ENCODE results near the gene WWOX. TPM values are rescaled to one million over a fixed set of nuclear protein-coding genes. Genes with fewer than 3 reads are reported as not detected.

Gene WWOX
- total RNA-seq, 1 donor from 2014 or later: 106 TPM

GRCh38 chr16:78768718-78769117, 669.3 kb downstream of the WWOX start:
- Histone ChIP-seq H3K9me3 (no peaks in the 10 kb centered on the region), H3K36me3 (no peaks in the 10 kb centered on the region), H3K27ac (no peak overlapping the region), H3K27me3 (no peaks in the 10 kb centered on the region), H3K4me1 (peaks cover 0 to 2% of the 10 kb centered on the region in 2 donors), H3K4me3 (no peak overlapping the region)
- intact Hi-C loops (cut with DNase I): no loop called here
- no peak for TF ChIP-seq CTCF (IDR thresholded peaks at IDR 0.05)
- no peak for DNase-seq (ENCODE audit: low spot score in 2 of 2)

DNA sequence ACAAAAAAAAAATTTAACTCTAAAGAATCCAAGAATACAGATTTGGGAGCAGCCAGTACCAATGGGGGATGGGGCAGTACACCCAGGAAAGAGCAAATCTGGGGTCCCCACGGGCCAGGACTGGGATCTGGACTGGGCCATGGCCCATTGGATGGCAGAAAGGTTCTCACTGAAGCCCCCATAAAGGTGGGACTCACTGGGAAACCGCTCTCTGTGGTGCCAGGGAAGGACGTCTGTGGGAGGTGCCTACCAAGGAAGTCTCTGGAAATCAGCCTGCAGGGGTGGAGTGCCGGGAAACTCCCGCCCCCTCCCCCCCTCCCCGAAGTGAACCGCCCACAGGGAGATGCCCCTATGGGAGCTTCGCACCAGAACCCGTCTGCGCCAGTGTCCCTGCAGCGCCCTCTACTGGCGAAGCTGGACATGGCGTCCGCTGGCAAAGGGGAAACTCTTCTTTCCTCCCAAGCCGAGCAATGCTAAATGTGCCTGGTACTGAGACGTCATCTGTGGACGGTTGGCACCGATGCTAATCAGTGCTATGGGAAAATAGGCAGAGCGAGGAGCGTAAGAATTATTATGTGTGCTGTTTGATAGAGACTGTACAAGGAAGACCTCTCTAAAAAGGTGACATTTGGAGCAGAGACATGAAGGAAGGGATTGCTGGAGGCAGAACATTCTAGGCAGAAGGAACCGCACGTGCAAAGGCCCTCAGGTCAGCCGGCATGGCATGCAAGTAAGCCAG, 671.1 kb downstream of the WWOX start:
- no peaks in the 10 kb centered on the region for H3K36me3 ChIP-seq
- peak; percentile 40 to 71 (median 66) for TF ChIP-seq CTCF (IDR thresholded peaks at IDR 0.05)
- no peaks in the 10 kb centered on the region for H3K9me3 ChIP-seq
- peak in 1 of 2 donors; percentile 79 for DNase-seq (ENCODE audit: low spot score in 2 of 2)
- intact Hi-C loops (cut with DNase I): loop anchor here (2.0 kb wide), 1 partner anchor 268 kb away; no protein-coding TSS in a partner anchor
- H3K4me3 ChIP-seq: no peak overlapping the region
- peaks cover 0 to 2% of the 10 kb centered on the region in 2 donors for H3K4me1 ChIP-seq
- H3K27ac ChIP-seq: no peak overlapping the region
- H3K27me3 ChIP-seq: no peaks in the 10 kb centered on the region

DNA sequence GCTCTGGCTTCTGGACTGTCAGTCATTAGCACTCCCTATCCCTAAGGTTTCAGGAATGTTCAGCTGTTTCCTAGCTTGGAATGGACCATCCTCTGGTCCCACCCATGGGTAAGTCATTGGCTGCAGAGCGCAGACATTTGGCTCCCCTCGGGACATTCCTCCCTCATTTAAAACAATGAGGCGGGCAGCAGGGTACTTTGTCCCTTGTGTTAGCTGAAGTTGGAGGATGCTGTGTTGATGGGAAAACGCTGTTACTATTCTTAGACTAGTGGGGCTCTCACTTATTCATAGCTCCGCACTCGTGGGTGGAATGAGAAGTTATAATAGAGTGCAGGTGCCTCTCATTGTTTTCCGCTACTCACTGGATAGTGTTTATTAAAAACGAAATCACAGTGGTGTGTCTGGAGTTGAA, 673.8 kb downstream of the WWOX start:
- H3K4me1 ChIP-seq: peaks cover 0 to 2% of the 10 kb centered on the region in 2 donors

DNA sequence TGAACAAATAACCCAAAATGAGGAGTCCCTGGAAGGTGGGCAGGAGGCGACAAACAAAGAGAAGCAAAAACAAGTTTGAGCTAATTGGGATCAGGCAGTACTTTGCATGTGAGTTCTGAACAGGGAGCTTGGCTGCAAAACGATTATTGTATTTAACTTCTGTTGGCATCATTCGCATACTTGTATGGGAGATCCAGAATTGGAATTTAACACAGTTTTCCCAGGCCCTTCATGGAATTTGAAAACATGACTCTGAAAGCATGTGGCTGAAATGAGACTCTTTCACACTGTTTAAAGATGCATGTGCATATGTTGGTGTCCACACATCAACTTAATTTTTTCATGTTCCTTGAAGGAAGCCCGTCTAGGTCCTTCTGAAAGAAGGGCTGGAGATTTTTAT, 674.3 kb downstream of the WWOX start:
- no peak for TF ChIP-seq CTCF (IDR thresholded peaks at IDR 0.05)
- Histone ChIP-seq H3K36me3 (no peaks in the 10 kb centered on the region), H3K27ac (no peak overlapping the region), H3K4me1 (peaks cover 0 to 2% of the 10 kb centered on the region in 2 donors), H3K27me3 (no peaks in the 10 kb centered on the region), H3K9me3 (no peaks in the 10 kb centered on the region), H3K4me3 (no peak overlapping the region)
- DNase-seq (ENCODE audit: low spot score in 2 of 2): no peak
- intact Hi-C loops (cut with DNase I): no loop called here

More for the DNA sequence above, 673.8 kb downstream of the WWOX start:
- Histone ChIP-seq H3K27ac (no peak overlapping the region), H3K4me3 (no peak overlapping the region), H3K9me3 (no peaks in the 10 kb centered on the region), H3K36me3 (no peaks in the 10 kb centered on the region), H3K27me3 (no peaks in the 10 kb centered on the region)
- intact Hi-C loops (cut with DNase I): no loop called here
- no peak for TF ChIP-seq CTCF (IDR thresholded peaks at IDR 0.05)
- DNase-seq (ENCODE audit: low spot score in 2 of 2): no peak

GRCh38 chr16:78775161-78775561, 675.7 kb downstream of the WWOX start:
- TF ChIP-seq CTCF (IDR thresholded peaks at IDR 0.05): no peak
- Histone ChIP-seq H3K27me3 (no peaks in the 10 kb centered on the region), H3K36me3 (no peaks in the 10 kb centered on the region), H3K9me3 (no peaks in the 10 kb centered on the region), H3K27ac (no peak overlapping the region), H3K4me1 (peaks cover 0 to 2% of the 10 kb centered on the region in 2 donors), H3K4me3 (no peak overlapping the region)
- intact Hi-C loops (cut with DNase I): no loop called here
- DNase-seq (ENCODE audit: low spot score in 2 of 2): no peak
